ENCODE data around the gene SMC2.

- TF ChIP-seq CTCF (IDR thresholded peaks at IDR 0.05; ENCODE audit: borderline replicate concordance, extremely low read depth, low read length, poor library complexity, severe bottlenecking) (no peak), EZH2 (IDR thresholded peaks at IDR 0.05; ENCODE audit: borderline replicate concordance, low read depth, low read length, severe bottlenecking) (no peak)
Measured at GRCh38 chr9:104091708-104092107, 2.4 kb upstream of the SMC2 start.
